ENCODE data around the gene CBFA2T3.

The CBFA2T3 gene

GRCh38 chr16:88957887-88958577 is 19.0 kb downstream of the CBFA2T3 start:
- no peak for DNase-seq

DNA sequence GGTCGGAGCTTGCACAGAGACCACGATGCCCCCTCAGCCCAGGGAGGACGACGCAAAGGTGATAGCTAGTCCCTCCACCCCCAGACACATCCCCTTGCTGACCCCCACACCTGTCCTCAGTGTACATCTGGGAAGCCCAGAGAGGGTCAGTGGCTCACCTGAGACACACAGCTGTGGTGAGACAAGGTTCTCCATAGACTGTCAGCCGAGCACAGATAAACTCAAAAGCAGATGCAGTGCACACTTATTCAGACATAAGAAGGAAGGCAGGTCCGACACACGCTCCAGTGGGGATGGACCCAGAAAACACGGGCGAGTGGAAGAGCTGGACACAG is 19.6 kb downstream of the CBFA2T3 start:
- DNase-seq = no peak

- DNase-seq = no peak
Observed at GRCh38 chr16:88956546-88957432, 20.2 kb downstream of the CBFA2T3 start.

DNA sequence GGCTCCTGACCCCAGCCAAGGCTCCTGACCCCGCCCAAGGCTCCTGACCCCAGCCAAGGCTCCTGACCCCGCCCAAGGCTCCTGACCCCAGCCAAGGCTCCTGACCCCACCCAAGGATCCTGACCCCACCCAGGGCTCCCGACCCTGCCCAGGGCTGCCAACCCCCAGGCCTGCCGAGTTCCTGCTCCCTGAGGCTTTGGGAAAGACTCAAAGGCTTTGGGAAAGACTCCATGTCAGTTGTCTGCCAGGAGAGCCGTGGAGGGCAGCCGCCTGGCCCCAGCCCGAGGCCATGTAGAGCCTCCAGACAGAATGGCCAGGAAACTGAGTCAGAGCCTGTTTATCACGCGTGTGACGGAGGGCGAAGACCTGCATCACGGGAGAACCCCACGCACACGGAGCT is 21.1 kb downstream of the CBFA2T3 start:
- DNase-seq = no peak

GRCh38 chr16:88953003-88953690 is 23.9 kb downstream of the CBFA2T3 start:
- DNase-seq = no peak

- DNase-seq = no peak
Observed at GRCh38 chr16:88951989-88952388, 25.0 kb downstream of the CBFA2T3 start.

DNA sequence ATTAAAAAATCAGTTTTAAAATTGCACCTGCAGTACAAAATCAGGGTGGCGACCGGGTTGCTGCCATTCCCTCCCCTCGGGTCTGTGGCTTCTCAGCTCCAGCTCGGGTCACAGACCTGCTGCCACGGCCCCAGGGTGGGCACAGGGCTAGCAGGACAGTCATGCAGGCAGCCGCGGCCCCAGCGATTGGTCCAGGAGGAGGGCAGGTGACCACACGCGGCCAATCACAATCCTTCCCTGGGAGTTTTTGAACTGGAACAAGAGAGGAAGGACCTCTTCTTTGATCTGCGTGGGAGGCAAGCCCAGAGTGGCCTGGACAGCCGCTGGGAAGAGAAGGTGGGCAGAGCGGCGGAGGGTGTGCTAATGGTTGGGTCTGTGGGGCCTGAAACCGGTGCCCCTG is 25.5 kb downstream of the CBFA2T3 start:
- no peak for DNase-seq

GRCh38 chr16:88948781-88949490 is 28.1 kb downstream of the CBFA2T3 start:
- DNase-seq = no peak

- no peak for DNase-seq
Observed at GRCh38 chr16:88945473-88945872, 31.5 kb downstream of the CBFA2T3 start.

DNA sequence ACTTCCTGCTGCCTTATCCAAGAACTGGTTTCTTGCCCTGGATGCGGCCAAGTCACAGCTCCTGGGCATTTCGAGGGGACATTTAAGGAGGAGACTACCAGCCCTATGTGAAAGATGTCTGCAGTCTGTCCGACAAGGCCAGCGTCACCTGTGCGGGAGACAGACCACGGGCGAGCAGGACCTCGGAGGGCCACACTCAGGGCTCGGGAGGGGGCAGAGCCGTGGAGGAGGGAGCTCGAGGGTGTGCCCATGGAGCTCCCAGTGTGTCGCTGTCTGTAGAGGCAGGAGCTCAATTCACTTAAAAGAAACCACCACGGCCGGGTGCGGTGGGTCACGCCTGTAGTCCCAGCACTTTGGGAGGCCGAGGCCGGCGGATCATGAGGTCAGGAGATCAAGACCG is 33.3 kb downstream of the CBFA2T3 start:
- no peak for DNase-seq

- DNase-seq = no peak
Observed at GRCh38 chr16:88943131-88943664, 33.8 kb downstream of the CBFA2T3 start.

GRCh38 chr16:88941913-88942909 is 34.8 kb downstream of the CBFA2T3 start:
- no peak for DNase-seq

- DNase-seq = no peak
Observed at GRCh38 chr16:88940862-88941817, 35.9 kb downstream of the CBFA2T3 start.

DNA sequence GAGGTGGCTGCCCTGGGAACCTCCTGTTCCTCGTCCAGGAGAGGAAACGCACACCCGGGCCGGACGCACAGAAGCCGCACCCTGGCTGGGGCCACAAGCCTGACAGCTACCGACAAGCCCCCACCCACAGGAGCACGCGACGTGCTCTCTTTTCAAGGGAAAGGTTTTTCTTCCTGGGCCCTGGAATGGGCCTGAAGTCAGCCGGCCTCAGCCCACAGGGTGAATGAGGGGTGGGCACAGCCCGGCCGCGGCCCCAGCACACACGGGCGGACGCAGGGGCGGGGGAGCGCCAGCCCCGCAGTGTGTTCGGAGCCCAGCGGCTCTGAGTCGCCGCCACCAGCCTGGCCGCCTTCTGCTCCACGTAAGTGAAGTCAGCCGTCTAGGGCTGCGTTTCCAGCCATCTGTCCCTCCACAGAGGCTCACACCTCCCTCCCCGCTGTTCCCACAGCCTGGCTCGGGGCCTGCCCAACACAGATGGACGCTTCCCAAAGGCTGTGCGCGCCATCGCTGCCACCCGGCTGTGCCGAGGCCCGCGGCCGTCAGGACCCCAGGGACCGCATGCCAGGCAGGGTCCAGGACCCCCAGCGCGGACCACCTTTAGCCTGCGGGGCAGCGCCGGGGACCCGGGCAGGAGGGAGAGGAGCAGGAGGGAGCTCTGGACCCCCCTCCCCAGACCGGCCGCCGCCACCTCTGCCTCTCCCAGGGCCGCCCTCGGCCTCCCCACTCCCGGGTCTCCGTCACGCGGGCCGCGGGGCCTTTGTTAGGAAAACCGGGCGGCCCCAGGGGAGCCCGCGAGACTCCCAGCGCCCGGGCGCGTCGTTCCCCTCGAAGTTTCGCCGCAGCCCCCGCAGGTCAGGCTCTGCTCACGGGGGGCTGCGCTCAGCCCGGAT is 36.8 kb downstream of the CBFA2T3 start:
- peak in 1 of 2 experiments; percentile 78 for DNase-seq

GRCh38 chr16:88939245-88939971 is 37.6 kb downstream of the CBFA2T3 start:
- no peak for DNase-seq

GRCh38 chr16:88938777-88939244 is 38.2 kb downstream of the CBFA2T3 start:
- DNase-seq = no peak

- DNase-seq = no peak
Observed at GRCh38 chr16:88938119-88938776, 38.8 kb downstream of the CBFA2T3 start.

DNA sequence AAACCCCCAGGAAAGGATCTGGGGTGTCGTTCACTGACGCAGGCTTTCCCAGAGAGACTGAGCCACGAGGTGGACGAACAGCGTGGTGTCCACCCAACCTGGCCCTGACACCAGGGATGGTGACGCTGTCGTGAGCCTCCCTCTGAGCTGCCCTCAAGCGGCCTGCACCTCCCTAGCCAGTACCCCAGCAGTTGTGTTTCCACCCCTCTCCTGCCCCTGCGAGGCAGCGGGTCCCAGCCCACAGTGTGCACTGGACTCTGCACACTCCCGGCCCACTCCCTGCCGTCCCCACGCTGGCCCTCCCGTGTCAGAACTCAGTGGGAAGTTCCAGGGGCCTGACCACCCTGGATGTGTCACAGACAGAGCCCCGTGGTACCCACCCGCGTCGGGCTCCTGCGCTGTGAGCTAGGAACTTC is 39.8 kb downstream of the CBFA2T3 start:
- no peak for DNase-seq

Data from cerebellar nuclear complex (tissue), 1 donor.